Endothelial cell (in vitro differentiated cells): ENCODE measurements around the gene HDLBP. TPM values are rescaled to one million over a fixed set of nuclear protein-coding genes. Genes with fewer than 3 reads are reported as not detected.

Experiments
- DNase-seq: peaks from one replicate; pipeline ENCODE4 v3.0.0; 2021; ENCODE audit warnings: low spot score
- H3K27ac Mint-ChIP-seq: one replicate; pipeline ENCODE4 v1.8.0; 2021; ENCODE audit warnings: mixed read lengths, inconsistent platforms; ENCODE audit not compliant: unreplicated experiment
- H3K27me3 Mint-ChIP-seq: one replicate; pipeline ENCODE4 v1.8.0; 2021; ENCODE audit warnings: mild to moderate bottlenecking, moderate library complexity, mixed read lengths, inconsistent platforms; ENCODE audit not compliant: unreplicated experiment
- H3K36me3 Mint-ChIP-seq: one replicate; pipeline ENCODE4 v1.8.0; 2021; ENCODE audit warnings: mild to moderate bottlenecking, low read depth, mixed read lengths, inconsistent platforms; ENCODE audit not compliant: unreplicated experiment
- H3K4me1 Mint-ChIP-seq: one replicate; pipeline ENCODE4 v1.8.0; 2021; ENCODE audit warnings: mild to moderate bottlenecking, mixed read lengths, inconsistent platforms; ENCODE audit not compliant: unreplicated experiment
- H3K4me3 Mint-ChIP-seq: one replicate; pipeline ENCODE4 v1.8.0; 2021; ENCODE audit warnings: mild to moderate bottlenecking, mixed read lengths, inconsistent platforms; ENCODE audit not compliant: unreplicated experiment
- H3K9me3 Mint-ChIP-seq: one replicate; pipeline ENCODE4 v1.8.0; 2021; ENCODE audit warnings: mixed read lengths, inconsistent platforms; ENCODE audit not compliant: unreplicated experiment
- CTCF ChIP-seq: fragments of 200-600 bp; sonication (generic); IDR thresholded peaks from one replicate; pipeline ENCODE4 v1.5.0; 2021; ENCODE audit warnings: antibody characterized with exemption; ENCODE audit not compliant: unreplicated experiment
- total RNA-seq: library from RNA; stranded (reverse); fragmentation: NEBNext Ultra II Directional; extraction: Animal tissue kit (Norgen Biotek cat#: 25700); gene quantifications from one replicate; pipeline ENCODE4 v1.2.1, GENCODE V29; 2021; ENCODE audit not compliant: unreplicated experiment

The HDLBP gene
- total RNA-seq, 1 donor from 2014 or later = 364 TPM

GRCh38 chr2:241349941-241350340 is 34.5 kb upstream of the HDLBP start:
- DNase-seq = no peak
- H3K27ac Mint-ChIP-seq = no peak overlapping the region
- TF ChIP-seq CTCF = no peak
- H3K9me3 Mint-ChIP-seq = no peaks in the 10 kb centered on the region
- peaks cover 49% of the 10 kb centered on the region for H3K36me3 Mint-ChIP-seq
- H3K4me1 Mint-ChIP-seq = peaks cover 6% of the 10 kb centered on the region
- H3K27me3 Mint-ChIP-seq = peaks cover 2% of the 10 kb centered on the region
- H3K4me3 Mint-ChIP-seq = peak overlapping the region; percentile 66

GRCh38 chr2:241344925-241345651 is 29.6 kb upstream of the HDLBP start:
- Mint-ChIP-seq H3K9me3 (no peaks in the 10 kb centered on the region), H3K27ac (no peak overlapping the region)
- TF ChIP-seq CTCF = no peak

GRCh38 chr2:241340631-241341163 is 25.2 kb upstream of the HDLBP start:
- Mint-ChIP-seq H3K4me3 (no peak overlapping the region), H3K27me3 (peaks cover 2% of the 10 kb centered on the region), H3K27ac (no peak overlapping the region), H3K4me1 (no peaks in the 10 kb centered on the region), H3K9me3 (no peaks in the 10 kb centered on the region), H3K36me3 (peaks cover 48% of the 10 kb centered on the region)
- TF ChIP-seq CTCF = no peak
- no peak for DNase-seq

More at GRCh38 chr2:241344925-241345651, 29.6 kb upstream of the HDLBP start:
- no peaks in the 10 kb centered on the region for H3K27me3 Mint-ChIP-seq
- no peaks in the 10 kb centered on the region for H3K4me1 Mint-ChIP-seq
- no peak overlapping the region for H3K4me3 Mint-ChIP-seq
- no peak for DNase-seq
- peaks cover 57% of the 10 kb centered on the region for H3K36me3 Mint-ChIP-seq

- no peak for TF ChIP-seq CTCF
- Mint-ChIP-seq H3K4me1 (no peaks in the 10 kb centered on the region), H3K9me3 (no peaks in the 10 kb centered on the region), H3K36me3 (peaks cover 42% of the 10 kb centered on the region), H3K27ac (no peak overlapping the region), H3K27me3 (peaks cover 2% of the 10 kb centered on the region), H3K4me3 (no peak overlapping the region)
- DNase-seq = no peak
These were observed 24.6 kb upstream of the HDLBP start for GRCh38 chr2:241339839-241340630.
